HPDE6-E6E7 (cell line): ENCODE data around the gene CEACAM19.
A peak's percentile ranks its signal among the peaks of the same experiment; 100 is the strongest.

Source experiments
- DNase-seq: peaks from one replicate; pipeline ENCODE4 v3.0.0; 2011; ENCODE audit warnings: missing footprints; ENCODE audit errors: extremely low spot score

CEACAM19 gene

GRCh38 chr19:44723299-44723951, 52.1 kb downstream of the CEACAM19 start:
- no peak for DNase-seq

- DNase-seq = peak; percentile 71
These were observed 52.7 kb downstream of the CEACAM19 start for GRCh38 chr19:44723952-44724319.

GRCh38 chr19:44725251-44725650, 54.0 kb downstream of the CEACAM19 start:
- DNase-seq = no peak

DNA sequence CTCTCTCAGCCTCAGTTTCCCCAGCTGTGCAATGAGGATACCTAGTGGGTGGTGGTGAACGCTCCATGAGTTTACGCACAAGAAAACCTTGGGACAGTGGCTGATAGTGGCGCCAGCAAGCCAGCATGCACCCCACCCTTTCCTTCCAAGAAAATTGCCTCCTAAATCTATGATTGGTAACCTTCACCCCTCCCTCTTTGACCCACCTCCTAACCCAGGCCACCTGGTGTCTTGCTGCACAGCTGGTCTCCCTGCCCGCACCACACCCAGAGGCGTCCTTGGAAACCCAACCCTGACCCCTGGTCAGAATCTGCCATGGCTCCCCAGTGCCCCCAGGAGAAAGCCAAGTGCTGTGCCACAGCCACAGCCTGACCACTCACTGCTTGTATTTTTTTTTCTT, 54.4 kb downstream of the CEACAM19 start:
- DNase-seq = no peak

DNA sequence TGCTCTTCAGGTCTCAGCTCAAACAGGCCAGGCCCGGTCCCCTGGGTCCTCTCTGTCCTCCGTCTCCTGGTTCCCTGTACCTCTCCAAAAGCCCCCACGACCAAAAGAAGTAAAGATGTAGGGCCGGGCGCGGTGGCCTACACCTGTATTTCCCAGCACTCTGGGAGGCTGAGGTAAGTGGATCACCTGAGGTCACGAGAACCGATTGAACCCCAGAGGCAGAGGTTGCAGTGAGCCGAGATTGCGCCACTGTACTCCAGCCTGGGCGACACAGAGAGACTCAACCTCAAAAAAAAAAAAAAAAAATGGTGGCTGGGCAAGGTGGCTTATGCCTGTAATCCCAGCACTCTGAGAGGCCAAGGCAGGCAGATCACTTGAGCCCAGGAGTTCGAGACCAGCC, 55.2 kb downstream of the CEACAM19 start:
- no peak for DNase-seq

- DNase-seq = no peak
These were observed 56.9 kb downstream of the CEACAM19 start for GRCh38 chr19:44728178-44728577.

- no peak for DNase-seq
These were observed 58.3 kb downstream of the CEACAM19 start for GRCh38 chr19:44729516-44730033.

GRCh38 chr19:44731081-44731480, 59.8 kb downstream of the CEACAM19 start:
- DNase-seq = no peak

- no peak for DNase-seq
These were observed 60.3 kb downstream of the CEACAM19 start for GRCh38 chr19:44731622-44732021.

GRCh38 chr19:44732235-44733014, 61.1 kb downstream of the CEACAM19 start:
- no peak for DNase-seq
